Astrocyte (in vitro differentiated cells and primary cell): Measurements from ENCODE around the gene PPP1R9A. TPM values are rescaled to one million over a fixed set of nuclear protein-coding genes. Genes with fewer than 3 reads are reported as not detected.

Source experiments
- DNase-seq: peaks from one replicate; pipeline ENCODE4 v3.0.0-alpha.2; 2010; ENCODE audit warnings: low read depth
- FAIRE-seq: peaks from 2 replicates; lab custom pipeline; 2011; peaks lifted over from hg19 to GRCh38; lab: Jason Lieb, UNC
- H2AFZ ChIP-seq: 2 replicates; pipeline ENCODE4 v1.6.0; 2012; ENCODE audit warnings: low read depth, low read length, inconsistent platforms
- H3K27ac ChIP-seq: 2 replicates; pipeline ENCODE4 v1.5.1; 2011; ENCODE audit warnings: low read depth, low read length, inconsistent platforms
- H3K27me3 ChIP-seq: 2 replicates; pipeline ENCODE4 v1.6.0; 2011; ENCODE audit warnings: low read length, inconsistent platforms; ENCODE audit not compliant: insufficient read depth
- H3K36me3 ChIP-seq: 2 replicates; pipeline ENCODE4 v1.5.1; 2011; ENCODE audit warnings: low read length, inconsistent platforms; ENCODE audit not compliant: insufficient read depth
- H3K4me1 ChIP-seq: 2 replicates; pipeline ENCODE4 v1.5.1; 2011; ENCODE audit warnings: low read length, inconsistent platforms; ENCODE audit not compliant: insufficient read depth
- H3K4me2 ChIP-seq: 2 replicates; pipeline ENCODE4 v1.6.0; 2012; ENCODE audit warnings: low read length, inconsistent platforms
- H3K4me3 ChIP-seq: 2 replicates; pipeline ENCODE4 v1.5.1; 2011; ENCODE audit warnings: low read depth, mild to moderate bottlenecking, low read length, inconsistent platforms; ENCODE audit not compliant: insufficient read depth
- H3K79me2 ChIP-seq: 2 replicates; pipeline ENCODE4 v1.6.0; 2012; ENCODE audit warnings: mild to moderate bottlenecking, low read length, inconsistent platforms; ENCODE audit not compliant: insufficient read depth
- H3K9ac ChIP-seq: 2 replicates; pipeline ENCODE4 v1.6.0; 2012; ENCODE audit warnings: mild to moderate bottlenecking, low read length, inconsistent platforms
- H3K9me3 ChIP-seq: 2 replicates; pipeline ENCODE4 v1.5.1; 2012; ENCODE audit warnings: low read depth, mild to moderate bottlenecking, low read length, inconsistent platforms; ENCODE audit not compliant: insufficient read depth
- H4K20me1 ChIP-seq: 2 replicates; pipeline ENCODE4 v1.6.0; 2012; ENCODE audit warnings: low read length, inconsistent platforms; ENCODE audit not compliant: insufficient read depth
- H3K27ac Mint-ChIP-seq: one replicate; pipeline ENCODE4 v1.8.0; 2021; ENCODE audit warnings: mild to moderate bottlenecking, mixed read lengths; ENCODE audit not compliant: unreplicated experiment
- H3K27me3 Mint-ChIP-seq: one replicate; pipeline ENCODE4 v1.8.0; 2021; ENCODE audit warnings: low read depth, mixed read lengths; ENCODE audit not compliant: unreplicated experiment
- H3K36me3 Mint-ChIP-seq: one replicate; pipeline ENCODE4 v1.8.0; 2021; ENCODE audit warnings: low read depth, mixed read lengths; ENCODE audit not compliant: unreplicated experiment
- H3K4me1 Mint-ChIP-seq: one replicate; pipeline ENCODE4 v1.8.0; 2021; ENCODE audit warnings: low read depth, mixed read lengths; ENCODE audit not compliant: unreplicated experiment
- H3K4me3 Mint-ChIP-seq: one replicate; pipeline ENCODE4 v1.8.0; 2021; ENCODE audit warnings: mild to moderate bottlenecking, moderate library complexity, mixed read lengths; ENCODE audit not compliant: unreplicated experiment
- H3K9me3 Mint-ChIP-seq: one replicate; pipeline ENCODE4 v1.8.0; 2021; ENCODE audit warnings: mild to moderate bottlenecking, mixed read lengths; ENCODE audit not compliant: unreplicated experiment
- CTCF ChIP-seq: IDR thresholded peaks from 2 replicates; pipeline ENCODE4 v1.5.1; 2011; ENCODE audit warnings: low read depth, mild to moderate bottlenecking, inconsistent platforms, low read length, moderate library complexity; ENCODE audit not compliant: insufficient read depth
- EZH2 ChIP-seq: IDR thresholded peaks from 2 replicates; pipeline ENCODE4 v1.6.1; 2012; ENCODE audit warnings: mild to moderate bottlenecking, low read length, inconsistent platforms; ENCODE audit not compliant: insufficient read depth
- total RNA-seq: library from RNA; stranded (reverse); gene quantifications from 2 replicates; pipeline ENCODE4 v1.2.1, GENCODE V29; 2021

PPP1R9A gene
- total RNA-seq, 1 donor from 2014 or later, result 7.5 TPM

- H3K9ac ChIP-seq, result no peak overlapping the region
- no peak overlapping the region for H3K4me2 ChIP-seq
- Mint-ChIP-seq H3K36me3 (no peaks in the 10 kb centered on the region), H3K4me1 (peaks cover 2% of the 10 kb centered on the region), H3K4me3 (no peak overlapping the region), H3K27ac (no peak overlapping the region), H3K9me3 (no peaks in the 10 kb centered on the region), H3K27me3 (no peaks in the 10 kb centered on the region)
- no peaks in the 10 kb centered on the region for H3K9me3 ChIP-seq
- H4K20me1 ChIP-seq, result no peaks in the 10 kb centered on the region
- DNase-seq, result no peak
- no peaks in the 10 kb centered on the region for H3K79me2 ChIP-seq
- no peak overlapping the region for H2AFZ ChIP-seq
- FAIRE-seq, result no peak
- H3K4me1 ChIP-seq, result no peaks in the 10 kb centered on the region
- H3K27me3 ChIP-seq, result no peaks in the 10 kb centered on the region
- H3K36me3 ChIP-seq, result no peaks in the 10 kb centered on the region
- no peak for TF ChIP-seq CTCF
- TF ChIP-seq EZH2, result no peak
- no peak overlapping the region for H3K4me3 ChIP-seq
- H3K27ac ChIP-seq, result no peak overlapping the region
Observed at GRCh38 chr7:94943134-94943533, 35.7 kb downstream of the PPP1R9A start.

- no peaks in the 10 kb centered on the region for H3K36me3 ChIP-seq
- no peaks in the 10 kb centered on the region for H4K20me1 ChIP-seq
- Mint-ChIP-seq H3K27ac (no peak overlapping the region), H3K9me3 (peaks cover 3% of the 10 kb centered on the region), H3K27me3 (no peaks in the 10 kb centered on the region), H3K4me3 (no peak overlapping the region), H3K4me1 (no peaks in the 10 kb centered on the region), H3K36me3 (no peaks in the 10 kb centered on the region)
- H3K4me3 ChIP-seq, result no peak overlapping the region
- no peak for TF ChIP-seq CTCF
- no peak for TF ChIP-seq EZH2
- no peak overlapping the region for H3K27ac ChIP-seq
- H3K27me3 ChIP-seq, result no peaks in the 10 kb centered on the region
- FAIRE-seq (no peak), DNase-seq (no peak)
- no peak overlapping the region for H3K4me2 ChIP-seq
- no peak overlapping the region for H3K9ac ChIP-seq
- no peaks in the 10 kb centered on the region for H3K79me2 ChIP-seq
- H3K4me1 ChIP-seq, result no peaks in the 10 kb centered on the region
- no peaks in the 10 kb centered on the region for H3K9me3 ChIP-seq
- no peak overlapping the region for H2AFZ ChIP-seq
Observed at GRCh38 chr7:94949532-94949931, 42.1 kb downstream of the PPP1R9A start.

- Mint-ChIP-seq H3K27ac (no peak overlapping the region), H3K9me3 (peaks cover 3% of the 10 kb centered on the region)
- no peak for DNase-seq
Observed at GRCh38 chr7:94955807-94956206, 48.4 kb downstream of the PPP1R9A start.

More at GRCh38 chr7:94955807-94956206, 48.4 kb downstream of the PPP1R9A start:
- FAIRE-seq, result no peak
- Mint-ChIP-seq H3K27me3 (no peaks in the 10 kb centered on the region), H3K36me3 (no peaks in the 10 kb centered on the region), H3K4me3 (no peak overlapping the region), H3K4me1 (no peaks in the 10 kb centered on the region)
- H3K4me3 ChIP-seq, result no peak overlapping the region
- no peaks in the 10 kb centered on the region for H4K20me1 ChIP-seq
- no peaks in the 10 kb centered on the region for H3K9me3 ChIP-seq
- no peaks in the 10 kb centered on the region for H3K4me1 ChIP-seq
- no peak overlapping the region for H3K27ac ChIP-seq
- H3K27me3 ChIP-seq, result no peaks in the 10 kb centered on the region
- no peaks in the 10 kb centered on the region for H3K79me2 ChIP-seq
- H3K36me3 ChIP-seq, result no peaks in the 10 kb centered on the region
- H2AFZ ChIP-seq, result no peak overlapping the region
- no peak overlapping the region for H3K4me2 ChIP-seq
- TF ChIP-seq CTCF (no peak), EZH2 (no peak)
- H3K9ac ChIP-seq, result no peak overlapping the region
